ENCODE data around the gene GDF7.

DNA sequence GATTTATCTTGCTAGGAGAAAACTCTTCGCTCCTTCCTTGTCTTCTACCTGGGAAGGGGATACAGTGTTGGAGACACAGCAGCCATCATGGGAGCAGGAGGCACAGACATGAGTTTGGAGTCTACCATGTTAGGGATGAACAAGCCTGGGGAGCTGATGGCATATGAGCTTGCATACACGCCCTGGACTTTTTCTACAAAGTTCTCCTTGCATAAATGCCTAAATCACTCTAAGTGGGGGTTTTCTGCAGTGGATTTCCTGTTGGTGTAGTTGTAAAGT, 12.5 kb upstream of the GDF7 start:
- TF ChIP-seq CTCF (IDR thresholded peaks at IDR 0.05 in 8 of 11, conservative IDR thresholded peaks at IDR 0.05 in 3 of 11) (no peak), POLR2A (IDR thresholded peaks at IDR 0.05) (no peak)
